ENCODE measurements around the gene ZNF516.

The ZNF516 gene

DNA sequence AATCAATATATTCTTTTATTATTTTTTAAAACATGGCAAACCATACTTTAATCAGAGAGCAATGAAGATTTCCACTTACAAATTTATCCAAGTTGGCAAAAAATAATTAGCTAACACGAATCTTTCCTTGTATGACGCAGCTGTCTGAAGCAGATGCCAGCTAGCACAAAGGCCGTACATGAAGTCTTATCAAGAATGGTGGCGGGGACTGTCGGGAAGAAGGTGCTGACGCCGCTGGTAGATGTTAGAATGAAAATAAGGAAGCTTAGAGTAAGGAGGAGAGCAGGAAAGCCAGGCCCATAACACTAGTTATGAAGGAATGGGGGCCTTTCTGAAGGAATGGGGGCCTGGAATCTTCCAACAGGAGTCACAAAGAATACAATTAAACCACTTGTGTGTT is 96.7 kb downstream of the ZNF516 start:
- DNase-seq: no peak

DNA sequence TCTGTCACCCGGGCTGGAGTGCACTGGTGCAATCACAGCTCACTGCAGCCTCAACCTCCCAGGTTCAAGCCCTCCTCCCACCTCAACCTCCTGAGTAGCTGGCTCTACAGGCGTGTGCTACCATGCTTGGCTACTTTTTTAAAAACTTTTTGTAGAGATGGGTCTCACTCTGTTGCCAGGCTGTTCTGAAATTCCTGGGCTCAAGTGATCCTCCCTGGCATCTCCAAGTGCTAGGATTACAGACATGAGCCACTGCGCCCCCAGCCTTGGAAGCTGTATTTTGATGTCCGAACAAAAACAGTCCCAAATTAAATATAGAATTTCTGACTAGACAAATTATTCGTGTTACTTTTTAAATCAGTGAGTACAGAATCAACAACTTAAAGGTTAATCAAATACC is 97.4 kb downstream of the ZNF516 start:
- DNase-seq: no peak

DNA sequence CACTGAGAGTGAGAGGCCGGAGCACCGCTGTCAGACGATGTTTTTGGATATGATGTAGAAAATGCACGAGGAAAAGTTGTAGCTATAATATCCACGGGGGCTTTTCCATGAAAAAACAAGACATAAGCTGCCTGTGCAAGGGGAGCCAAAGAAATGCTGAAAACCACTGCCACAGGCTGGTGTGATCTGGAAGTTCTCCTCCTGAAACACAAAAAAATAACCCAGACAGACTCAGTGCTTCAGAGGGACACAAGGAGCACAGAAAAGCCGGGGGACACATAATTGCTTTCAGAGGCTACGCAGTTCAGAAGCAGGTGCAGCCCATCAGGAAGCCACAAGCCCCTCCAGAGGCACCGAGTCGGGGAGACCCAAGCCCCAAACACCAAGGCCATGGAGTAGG is 98.2 kb downstream of the ZNF516 start:
- no peak for DNase-seq

DNA sequence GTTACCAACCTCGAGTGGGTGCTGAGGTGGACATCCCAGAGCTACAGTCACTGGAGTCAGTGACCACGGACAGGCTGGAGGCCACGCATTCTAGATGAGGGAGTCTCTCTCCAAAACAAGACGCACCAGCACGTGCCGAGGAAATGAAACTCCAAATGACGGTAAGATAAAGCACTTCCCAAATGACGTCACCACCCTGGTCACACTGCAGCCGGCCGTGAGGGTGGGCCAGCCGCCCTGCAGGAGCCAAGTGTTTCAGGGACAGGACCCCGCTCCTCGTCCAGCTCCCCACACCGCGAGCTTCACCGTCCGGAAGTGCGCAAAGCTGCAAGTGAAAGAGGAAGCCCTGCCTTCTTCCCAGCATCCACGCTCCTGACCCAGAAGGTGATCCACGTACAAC is 99.4 kb downstream of the ZNF516 start:
- no peak for DNase-seq

DNA sequence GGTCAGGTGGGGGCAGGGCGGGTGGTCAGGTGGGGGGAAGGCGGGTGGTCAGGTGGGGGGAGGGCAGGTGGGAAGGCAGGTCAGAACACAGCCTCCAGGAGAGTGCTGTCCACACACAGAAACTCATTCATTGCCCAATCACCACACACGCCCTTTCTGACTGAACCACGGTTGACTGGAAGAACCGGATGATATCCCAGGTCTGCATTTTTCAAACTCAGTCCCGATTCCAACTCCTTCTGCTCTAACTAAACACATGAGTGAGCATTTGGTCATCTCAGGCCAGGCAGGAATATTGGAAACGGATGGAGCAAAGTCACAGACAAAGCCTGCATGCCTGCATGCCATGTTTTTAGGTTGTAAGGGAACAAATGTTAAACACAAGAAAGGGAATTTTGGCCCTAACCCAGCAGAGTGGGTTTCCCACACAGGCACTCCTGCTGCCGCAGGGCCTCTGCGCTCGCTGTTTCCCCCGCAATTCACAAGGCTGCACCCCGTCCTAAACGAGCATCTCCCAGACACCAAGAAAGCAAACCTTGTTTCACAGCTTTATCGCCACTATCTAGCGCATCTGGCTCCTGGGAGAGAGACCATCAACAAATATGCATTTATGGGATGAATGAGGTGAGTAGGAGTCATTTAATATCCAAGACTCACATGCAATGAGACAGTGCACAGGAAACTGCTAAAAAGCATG is 100.1 kb downstream of the ZNF516 start:
- no peak for DNase-seq

DNA sequence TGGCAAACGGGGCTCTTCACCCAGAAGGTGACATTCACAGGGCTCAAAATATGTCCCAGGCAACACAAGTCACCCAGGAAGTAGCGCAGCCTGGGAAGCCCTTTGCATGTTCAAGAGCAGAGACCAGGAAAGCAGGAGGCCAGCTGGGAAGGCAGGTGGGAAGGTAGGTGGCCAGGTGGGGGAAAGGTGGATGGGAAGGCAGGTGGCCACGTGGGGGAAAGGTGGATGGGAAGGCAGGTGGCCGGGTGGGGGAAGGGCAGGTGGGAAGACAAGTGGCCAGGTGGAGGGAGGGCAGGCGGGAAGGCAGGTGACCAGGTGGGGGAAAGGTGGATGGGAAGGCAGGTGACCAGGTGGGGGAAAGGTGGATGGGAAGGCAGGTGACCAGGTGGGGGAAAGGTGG is 102.7 kb downstream of the ZNF516 start:
- DNase-seq: no peak

DNA sequence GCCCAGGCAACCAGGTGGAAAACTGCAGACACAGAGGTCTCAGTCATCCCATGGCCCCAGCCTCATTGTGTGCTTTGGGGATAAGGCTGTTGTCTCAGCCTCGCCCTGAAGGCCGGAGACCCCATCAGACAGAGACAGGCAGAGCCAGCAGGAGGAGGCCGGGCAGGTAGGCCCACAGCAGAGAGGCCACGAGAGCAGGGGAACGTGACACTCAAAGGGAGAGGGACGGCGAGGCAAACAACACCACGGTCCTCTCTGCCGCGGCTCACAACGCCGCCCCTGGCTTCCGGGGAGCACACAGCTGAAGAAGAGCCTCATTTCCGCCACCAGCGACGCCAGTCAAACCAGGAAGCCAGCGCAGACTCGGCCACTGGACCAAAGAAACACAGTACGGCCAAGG is 103.3 kb downstream of the ZNF516 start:
- DNase-seq: no peak

DNA sequence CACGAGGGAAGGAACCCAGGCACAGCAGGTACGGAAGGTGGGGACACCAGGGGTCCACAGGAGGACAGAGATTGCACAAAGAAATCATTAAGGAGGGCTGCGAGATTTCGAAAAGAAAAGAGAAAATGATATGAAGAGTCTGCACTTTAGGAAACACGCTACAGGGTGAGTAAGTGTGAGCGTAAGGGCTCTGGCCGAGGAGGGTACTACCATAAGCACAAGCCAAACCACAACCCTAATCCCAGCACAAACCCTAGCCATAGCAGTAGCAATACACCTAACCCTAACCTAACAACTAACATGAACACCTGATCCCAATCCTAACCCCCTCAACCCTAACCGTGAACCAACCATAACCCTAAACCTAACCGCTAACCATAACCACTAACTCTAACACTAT is 104.0 kb downstream of the ZNF516 start:
- no peak for DNase-seq

DNA sequence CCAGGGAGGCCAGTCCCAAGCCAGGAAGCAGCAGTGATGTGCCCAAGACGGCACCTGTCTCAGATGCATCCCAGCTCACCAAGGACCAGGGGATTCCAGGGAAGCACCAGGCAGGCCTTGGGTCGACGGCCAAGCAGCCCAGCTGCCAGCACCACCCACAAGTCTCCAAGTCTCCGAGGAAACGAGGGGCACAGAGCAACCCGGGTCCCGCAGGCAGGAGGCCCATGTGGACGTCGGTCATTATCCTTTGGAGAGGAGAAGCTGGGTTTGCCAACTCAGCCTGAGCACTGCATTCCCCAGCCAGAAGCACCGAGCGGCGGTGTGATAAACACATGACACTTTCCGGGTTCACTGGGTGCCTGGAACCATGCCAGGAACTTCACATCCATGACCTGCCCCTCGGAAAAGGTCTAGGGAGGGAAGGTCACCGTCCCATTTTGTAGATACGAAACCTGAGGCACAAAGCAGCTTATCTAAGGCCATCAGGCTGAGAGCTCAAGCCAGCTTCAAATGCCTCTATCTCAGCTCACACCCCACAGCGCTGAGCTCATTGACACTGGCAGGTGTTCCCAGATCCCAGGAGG is 104.5 kb downstream of the ZNF516 start:
- DNase-seq: no peak

DNA sequence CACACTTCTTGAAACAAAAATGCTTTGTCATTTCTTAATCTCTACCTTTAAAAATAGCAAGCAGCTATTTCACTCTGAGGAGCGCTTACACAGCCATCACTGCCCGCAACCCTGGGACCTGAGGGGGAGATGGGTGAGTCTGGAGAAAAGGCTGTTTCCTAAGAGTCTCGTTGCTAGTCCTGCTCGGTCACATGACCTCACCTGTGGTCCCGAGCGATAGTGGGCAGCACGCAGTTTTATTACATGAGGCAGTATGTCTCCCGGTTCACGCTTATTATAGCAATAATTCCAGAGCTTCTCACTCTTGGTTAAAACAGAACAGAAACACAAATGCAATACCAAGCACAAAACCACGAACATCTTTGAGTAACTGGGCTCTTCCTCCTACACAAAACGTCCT is 105.3 kb downstream of the ZNF516 start:
- no peak for DNase-seq

DNA sequence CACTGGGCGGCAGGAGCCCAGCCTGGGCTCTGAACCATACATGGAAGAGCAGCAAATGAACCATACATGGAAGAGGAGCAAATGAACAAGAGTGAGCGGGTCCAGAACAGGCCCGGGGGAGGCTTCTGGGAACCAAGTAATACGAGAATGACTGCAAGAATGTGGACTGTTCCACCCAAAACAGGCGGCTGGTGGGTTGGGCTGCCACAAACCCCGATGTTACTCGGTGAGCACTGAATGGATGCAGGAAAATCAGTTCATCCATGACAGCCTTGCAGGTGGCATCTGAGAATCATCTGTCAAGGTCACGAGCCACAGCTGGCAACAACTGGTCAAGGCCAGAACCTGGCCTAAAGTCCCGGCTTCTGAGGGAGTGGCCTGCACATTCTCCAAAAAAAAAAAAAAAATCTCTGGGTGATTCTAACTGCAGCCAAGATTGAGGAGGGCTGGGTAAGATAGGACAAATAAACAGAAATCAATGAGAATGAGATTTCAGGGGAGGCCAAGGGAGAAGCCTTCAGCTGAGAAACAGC is 106.1 kb downstream of the ZNF516 start:
- DNase-seq: no peak

DNA sequence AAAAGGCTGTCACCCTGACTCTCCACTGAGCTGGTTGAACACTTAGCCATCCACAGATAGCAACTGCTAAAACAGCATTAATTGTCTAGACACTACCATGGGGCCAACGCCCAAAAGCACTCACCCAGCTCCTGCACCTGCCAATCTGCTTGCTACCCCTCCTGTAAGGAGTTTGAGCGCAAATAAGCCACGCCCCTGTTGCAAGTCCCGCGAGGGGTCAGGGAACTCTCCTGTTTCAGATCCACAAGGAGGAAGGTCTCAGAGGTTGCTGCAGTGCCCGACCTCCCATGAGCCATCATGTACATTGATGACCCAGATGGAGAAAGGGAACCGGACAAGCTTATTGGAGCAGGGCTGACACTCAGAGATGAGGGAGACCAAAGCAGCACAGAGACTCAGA is 106.8 kb downstream of the ZNF516 start:
- DNase-seq: no peak

DNA sequence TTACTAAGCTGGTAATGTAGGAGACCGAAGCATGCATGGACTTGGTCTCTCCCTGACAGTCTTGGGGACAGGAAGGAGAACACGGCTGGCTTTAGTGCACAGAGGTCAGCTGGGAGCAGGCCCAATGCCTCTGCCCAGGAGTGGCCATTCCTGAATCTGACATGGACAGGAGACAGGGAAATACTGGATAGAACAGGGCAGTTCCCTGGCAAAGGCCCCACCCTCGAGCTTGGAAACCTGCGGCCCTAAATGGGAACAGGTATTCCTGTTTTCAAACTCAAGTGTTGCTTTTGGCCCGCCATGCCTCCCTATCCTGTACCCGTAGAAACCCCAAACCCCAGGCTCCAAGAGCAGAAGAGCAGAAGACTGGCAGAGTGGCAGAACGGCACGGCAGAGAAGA is 107.4 kb downstream of the ZNF516 start:
- DNase-seq: no peak

DNA sequence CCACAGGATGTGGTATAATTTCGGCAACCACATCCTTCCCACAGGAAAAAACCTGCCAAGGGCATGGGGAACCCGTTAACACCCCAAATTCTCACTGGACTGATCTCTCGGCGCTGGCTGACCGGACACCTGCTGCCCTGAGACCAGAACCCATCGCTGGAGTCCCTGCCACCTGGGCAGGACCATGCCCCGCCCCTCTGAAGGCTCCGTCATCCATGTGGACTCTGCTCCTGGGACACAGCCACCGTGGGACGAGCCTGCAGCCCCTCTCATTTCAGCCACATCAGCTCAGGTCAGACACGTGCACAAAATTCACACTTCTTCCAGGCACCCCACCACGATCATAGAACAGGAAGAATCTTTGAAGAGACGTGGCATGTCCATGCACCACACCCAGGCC is 108.2 kb downstream of the ZNF516 start:
- DNase-seq: no peak

DNA sequence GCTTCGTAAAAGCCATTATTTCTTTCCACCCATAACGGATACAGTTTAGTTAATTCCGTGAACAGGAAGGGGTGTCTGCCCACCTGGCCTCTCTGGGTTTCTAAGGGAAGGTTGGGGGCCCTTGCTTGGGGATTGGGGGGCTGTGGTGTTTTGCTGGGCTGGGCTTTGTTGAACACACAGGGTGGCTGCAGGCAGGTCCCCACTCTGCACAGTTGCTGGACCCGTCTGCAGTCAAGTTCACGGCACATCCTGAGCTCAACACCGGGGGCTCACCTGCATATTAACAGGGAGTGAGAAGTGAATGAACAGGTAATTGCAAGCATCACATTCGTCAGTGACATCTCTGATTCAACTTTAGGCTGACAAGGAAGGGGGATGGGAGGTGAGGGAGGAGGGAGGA is 109.0 kb downstream of the ZNF516 start:
- no peak for DNase-seq

DNA sequence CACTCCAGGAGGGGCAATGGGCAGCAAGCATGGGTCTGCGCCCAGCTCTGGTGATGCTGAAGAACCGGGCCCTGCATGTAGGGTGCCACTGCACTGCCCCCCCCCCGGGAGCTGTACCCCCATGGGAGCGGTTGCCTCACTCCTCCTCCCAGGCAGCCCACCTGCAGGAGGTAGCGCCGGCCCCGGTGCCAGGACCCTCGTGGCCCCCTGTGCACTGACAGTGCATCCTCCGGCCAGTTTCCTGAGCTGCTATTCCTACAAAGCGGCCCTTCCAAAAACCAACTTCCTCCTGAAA is 109.4 kb downstream of the ZNF516 start:
- DNase-seq: no peak

DNA sequence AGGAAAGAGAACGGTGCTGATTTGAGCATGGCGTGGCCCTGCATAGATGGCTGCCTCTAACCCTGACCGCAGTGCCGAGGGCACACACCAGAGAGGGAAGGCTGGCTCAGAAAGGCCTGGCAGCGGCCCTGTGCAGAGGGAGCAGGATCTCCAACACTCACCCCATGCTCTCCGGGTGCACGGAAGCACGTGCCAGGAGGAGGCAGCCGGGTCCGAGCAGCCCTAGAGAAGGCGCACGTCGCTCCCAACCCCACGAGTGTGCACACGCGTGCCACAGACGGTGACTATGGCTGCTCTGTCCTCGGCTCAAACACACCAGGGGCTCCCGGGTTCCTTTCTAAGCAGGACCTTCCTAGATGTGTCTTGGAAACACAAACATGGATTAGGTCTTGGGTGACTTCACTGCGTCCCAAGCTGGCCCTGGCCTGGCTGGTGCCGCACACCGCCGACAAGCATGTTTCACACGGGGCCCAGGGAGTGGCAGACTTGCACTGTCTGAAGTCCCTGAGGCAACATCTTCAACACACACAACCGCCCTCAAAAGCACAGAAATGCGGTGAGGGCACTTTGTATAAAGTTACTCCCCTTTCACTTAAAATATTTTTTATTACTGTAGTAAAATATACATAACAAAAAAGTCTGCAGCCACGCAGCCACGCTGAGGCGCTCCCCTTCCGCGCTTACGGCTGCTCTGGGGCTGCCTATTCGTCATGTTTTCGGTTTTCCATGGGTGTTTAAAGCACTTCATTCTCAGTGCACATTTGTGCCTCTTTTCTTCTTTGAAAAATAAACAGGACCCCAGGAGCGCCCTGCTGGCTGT is 110.0 kb downstream of the ZNF516 start:
- no peak for DNase-seq

DNA sequence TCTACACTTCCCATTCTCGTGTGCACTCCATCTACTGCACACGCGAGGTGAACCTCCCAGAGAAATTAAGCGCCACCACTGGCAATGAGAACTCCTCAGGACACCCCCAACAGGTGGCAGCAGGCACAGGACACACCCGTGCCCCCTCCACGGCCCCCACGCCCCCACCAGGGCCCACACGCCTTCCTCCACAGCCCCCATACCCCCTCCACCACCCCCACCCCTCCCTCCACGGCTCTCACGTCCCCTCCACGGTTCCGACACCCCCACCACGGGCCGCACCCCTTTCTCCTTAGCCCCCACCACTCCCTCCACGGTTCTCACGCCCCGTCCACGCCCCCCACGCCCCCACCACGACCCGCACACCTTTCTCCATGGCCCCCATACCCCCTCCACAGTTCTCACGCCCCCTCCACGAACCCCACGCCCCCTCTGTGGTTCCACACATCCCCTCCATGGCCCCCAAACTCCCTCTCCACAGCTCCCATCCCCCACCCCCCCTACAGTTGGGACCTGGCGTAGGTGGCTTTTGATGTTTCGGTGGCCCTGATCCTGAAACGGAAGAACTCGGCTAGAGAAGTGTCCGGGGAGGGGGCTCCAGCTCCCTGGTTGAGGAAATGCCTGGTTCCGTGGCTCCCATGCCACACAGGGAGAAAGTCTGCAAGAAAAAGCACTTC is 110.8 kb downstream of the ZNF516 start:
- no peak for DNase-seq

DNA sequence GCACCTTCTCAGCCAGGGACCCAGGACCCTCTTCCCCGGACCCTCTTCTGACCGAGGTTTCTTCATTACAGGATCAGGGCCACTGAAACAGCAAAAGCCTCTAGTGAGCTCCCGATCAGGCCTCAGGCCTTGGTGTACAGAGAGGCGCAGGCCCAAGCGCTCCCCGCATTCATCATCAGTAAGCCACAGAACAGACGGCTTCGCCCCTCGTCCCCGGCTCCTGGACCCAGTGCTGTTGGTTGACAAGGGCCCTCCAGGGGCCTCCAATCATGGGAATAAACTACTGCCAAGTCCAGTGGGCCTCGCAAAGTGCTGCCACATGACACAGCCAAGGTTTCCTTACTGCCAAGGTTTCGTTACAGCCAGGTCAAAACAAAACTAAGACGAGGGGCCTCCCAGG is 111.4 kb downstream of the ZNF516 start:
- no peak for DNase-seq

DNA sequence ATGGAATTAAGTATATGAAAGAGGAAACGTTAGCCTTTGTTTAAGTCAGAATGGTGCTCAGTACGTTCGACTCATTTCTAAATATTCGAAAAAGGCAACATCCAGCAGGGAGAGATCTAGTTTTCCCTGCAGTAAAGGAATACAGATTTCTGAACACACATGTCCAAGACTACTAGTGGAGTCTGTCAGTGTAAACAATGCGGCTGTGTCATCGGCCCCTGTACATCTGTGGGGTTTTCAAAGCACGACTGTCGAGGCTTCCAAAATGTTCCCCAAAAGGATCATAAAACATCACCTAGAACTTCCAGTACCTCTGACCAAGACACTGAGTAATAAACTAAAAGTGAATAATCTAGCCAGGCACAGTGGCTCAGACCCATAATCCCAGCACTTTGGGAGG is 112.8 kb downstream of the ZNF516 start:
- no peak for DNase-seq

DNA sequence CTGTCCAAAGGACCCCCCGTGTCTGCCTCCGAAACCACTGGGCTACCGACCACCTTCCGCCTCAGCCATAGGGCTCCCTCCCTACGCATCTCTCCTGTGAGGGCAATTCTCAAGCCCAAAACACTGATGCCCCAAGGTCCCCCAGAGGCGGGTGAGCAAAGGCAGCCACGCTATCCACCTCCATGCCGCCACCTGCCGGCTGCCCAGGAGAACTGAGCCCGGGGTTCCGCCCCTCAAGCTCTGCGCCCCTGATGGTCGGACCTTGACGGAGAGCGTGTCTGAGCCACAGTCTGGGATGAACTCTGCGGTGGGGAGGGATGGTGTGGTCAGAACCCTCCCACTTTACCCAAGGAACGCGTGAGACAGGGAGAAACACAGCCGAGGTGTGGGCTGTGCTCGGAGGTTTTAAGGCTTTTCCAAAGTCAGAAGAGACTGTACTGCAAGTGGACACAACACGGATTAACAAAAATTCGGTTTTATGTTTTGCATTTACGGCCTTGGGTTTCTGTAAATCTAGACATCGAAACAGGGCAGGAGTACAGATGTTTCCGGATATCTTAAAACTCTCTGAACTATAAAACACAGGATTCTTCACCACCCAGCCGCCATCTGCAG is 114.1 kb downstream of the ZNF516 start:
- peak; percentile 8 to 23 for DNase-seq

DNA sequence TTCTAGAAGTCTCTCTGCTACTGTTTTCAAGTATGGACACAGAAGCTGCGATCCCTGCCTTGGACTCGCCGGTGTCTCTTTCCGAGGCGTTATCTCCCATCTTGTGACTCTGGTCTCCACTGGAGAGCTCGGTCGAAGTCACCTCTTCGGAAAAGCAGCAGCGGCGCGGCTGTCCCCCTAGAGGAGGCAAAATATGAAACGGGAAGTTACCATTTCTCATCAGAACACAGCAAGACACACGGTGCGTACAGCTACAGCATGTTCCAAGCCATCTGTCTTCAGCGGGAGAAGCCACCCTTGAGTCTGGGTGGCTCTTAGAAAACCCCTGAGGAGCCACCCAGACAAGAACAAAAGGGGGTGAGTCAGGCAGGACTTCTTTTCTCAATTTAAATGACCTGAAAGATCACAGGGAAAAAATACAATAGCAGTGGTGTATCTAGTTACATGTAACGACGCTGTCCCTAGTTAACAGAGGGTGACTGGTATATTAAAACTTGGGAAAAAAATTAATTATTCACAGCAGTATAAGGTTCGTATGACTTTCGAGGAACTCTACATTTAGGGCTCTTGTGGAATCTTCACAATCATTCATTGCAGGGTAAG is 114.8 kb downstream of the ZNF516 start:
- no peak for DNase-seq
